Endometrial microvascular endothelial cells (primary cell): ENCODE results near the gene RUFY1. TPM values are rescaled to one million over a fixed set of nuclear protein-coding genes. Genes with fewer than 3 reads are reported as not detected.
"Not testable (repeated sequence)": the region's sequence is repeated elsewhere in the genome, so short reads cannot be mapped to it uniquely, and the experiment has no call there.

Experiments
- in situ Hi-C: cut with HindIII; loops from 2 replicates; pipeline ENCODE4 v1.10.0; 2017; ENCODE audit warnings: low sequenced_read_pairs, low pct_unique_long_range_greater_than_20kb; ENCODE audit errors: inconsistent ontology term
- total RNA-seq: library from RNA; depleted of rRNA; stranded (reverse); fragments of >200 nt; gene quantifications from one replicate; pipeline ENCODE4 v1.2.3, GENCODE V29; 2015; ENCODE audit errors: inconsistent ontology term

Gene RUFY1
- total RNA-seq, 1 donor from 2014 or later, result 23.7 TPM

DNA sequence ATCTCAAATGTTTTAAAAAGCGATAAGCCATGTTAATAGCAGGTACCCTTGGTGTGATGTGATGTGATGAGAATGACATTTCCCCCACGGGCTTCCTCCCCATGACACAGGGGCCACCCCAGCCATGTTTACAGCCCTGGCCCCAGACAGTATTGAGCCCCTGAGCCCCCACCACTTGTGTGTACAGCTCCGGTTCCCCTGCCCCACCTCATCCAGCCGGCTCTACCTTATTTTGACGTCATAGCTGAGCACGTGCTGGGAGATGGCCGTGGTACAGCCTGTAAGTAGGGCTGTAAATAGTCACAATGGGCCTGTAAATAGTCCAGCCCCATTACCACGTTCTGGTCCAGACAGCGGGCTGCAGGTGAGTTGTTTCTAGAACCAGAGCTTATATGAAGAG lies 98.1 kb downstream of the RUFY1 start:
- in situ Hi-C loops, result no loop called here

DNA sequence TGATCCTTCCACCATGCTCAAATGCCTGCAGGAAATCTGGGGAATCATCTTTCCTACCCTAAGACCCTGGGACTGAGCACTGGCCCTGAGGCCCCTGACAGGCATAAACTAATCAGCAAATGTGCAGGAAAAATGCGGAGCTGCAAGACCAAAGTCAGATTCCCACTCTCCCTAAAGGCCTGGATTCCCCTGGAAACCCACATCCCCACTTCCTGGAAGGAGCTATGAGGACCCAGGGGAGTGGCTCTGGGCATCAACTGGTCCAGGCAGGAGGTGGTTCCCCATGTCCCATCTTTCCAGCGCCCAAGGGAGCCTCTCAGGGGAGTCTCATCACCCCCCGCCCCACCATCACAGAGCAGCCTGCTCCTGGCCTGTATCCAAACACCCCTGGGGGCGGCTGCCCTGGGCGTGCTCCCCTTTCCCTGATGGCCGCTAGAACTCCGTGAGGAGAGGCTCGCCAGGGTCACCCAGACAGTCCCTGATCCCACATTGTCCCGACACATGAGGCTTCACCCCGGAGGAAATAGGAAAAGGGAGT lies 98.9 kb downstream of the RUFY1 start:
- in situ Hi-C loops, result not testable (repeated sequence)

DNA sequence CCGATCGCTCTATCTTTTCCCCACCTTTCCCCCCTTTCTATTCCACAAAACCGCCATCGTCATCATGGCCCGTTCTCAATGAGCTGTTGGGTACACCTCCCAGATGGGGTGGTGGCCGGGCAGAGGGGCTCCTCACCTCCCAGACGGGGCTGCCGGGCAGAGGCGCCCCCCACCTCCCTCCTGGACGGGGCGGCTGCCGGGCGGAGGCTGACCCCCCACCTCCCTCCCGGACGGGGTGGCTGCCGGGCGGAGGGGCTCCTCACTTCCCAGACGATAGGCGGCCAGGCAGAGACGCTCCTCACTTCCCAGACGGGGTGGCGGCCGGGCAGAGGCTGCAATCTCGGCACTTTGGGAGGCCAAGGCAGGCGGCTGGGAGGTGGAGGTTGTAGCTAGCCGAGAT lies 99.9 kb downstream of the RUFY1 start:
- in situ Hi-C loops, result not testable (repeated sequence)

DNA sequence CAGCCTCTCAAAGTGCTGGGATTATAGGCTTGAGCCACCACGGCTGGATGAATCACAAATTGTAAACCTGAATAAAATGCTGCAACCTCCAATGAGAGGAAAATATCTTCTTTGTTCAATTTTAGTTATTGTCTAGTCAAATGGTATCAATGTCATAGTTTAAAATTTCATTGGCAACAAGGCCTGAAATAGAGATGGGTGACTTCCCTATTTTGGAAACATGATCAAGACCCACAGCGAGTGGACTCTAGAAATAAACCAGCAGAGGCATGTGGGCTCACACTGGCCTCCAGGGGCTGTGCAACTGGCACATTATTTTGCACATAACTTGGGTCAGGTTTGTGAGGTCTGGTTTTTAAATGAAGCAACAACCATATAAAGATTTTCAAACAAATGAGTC lies 102.8 kb downstream of the RUFY1 start:
- in situ Hi-C loops, result not testable (repeated sequence)

DNA sequence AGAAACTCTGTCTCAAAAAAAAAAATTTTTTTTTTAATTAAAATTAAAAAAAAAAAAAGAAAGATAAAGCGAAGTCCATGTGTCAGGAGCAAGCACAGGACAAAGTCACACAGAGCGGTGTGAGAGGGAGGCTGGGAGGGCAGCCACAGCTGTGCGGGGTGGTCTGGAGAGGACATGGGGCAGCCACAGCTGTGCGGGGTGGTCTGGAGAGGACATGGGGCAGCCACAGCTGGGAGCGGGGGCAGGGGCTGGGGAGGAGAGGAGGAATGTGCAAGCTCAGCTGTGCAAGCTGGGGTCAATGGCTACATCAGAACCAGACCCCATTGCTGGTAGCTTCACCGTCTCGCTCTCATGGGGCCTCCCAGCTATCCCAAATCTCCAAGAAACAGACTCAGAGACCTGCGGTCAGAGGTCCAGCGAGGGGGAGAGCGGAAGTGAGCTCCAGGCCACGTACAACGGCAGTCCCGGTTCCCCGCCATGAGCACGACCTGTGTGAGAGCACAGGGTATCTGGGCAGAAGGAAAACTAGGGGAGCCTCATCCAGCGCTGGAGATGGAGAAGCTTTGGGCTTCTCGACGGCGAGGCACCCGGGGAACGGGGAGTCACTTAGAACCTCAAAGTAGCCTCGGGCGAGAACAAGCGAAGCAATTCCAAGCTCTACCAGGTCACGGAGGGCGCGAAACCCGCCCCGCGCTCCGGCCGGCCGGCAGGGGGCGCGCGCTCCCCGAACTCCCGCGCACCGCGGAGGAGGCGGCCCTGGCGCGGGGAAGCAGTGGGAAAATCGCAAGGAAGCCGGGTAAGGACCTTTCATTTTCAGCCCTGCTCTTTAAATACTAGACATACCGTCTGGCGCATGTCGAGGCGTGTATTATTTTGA lies 107.2 kb downstream of the RUFY1 start:
- in situ Hi-C loops, result not testable (repeated sequence)

DNA sequence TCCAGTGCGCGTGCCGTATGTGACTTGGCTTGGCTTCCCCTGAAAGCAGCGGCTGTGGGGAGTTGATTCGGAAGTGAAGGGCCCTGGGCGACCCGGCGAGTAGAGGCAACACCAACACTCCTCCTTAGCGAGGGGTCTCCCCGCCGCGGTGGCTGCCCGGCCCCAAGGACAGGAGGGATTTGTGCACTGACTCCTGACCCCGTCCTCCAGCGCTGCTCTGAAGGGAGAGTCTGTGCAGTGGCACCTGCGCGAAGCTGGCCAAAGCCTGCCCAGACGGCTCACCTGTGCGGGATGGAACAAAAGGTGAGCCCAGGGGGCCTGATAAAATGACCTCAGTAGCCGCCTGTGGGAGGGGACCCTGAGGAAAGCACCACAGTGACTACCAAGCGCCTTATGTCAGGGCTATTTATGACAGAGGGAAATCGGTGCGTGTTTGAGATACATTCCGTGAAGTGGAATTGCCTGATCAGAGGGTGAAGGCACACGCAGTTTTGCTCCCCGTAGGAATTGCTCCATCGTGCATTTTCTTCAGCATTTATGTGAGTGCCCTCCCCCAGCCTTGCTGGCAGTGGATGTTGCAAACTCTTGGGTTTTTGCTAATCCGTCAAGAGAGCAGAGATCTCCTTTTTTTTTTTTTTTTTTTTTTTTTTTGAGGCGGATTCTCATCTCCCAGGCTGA lies 108.0 kb downstream of the RUFY1 start:
- in situ Hi-C loops, result not testable (repeated sequence)

Other genes starting within 250 kb of the RUFY1 start
- 2.0 TPM for gene ADAMTS2, start 205.1 kb upstream of the RUFY1 start, total RNA-seq
- gene HNRNPH1, start 73.1 kb downstream of the RUFY1 start, total RNA-seq, result 445 TPM
- not detected for gene CBY3, start 130.5 kb downstream of the RUFY1 start, total RNA-seq
- 504 TPM for gene CANX, start 148.4 kb downstream of the RUFY1 start, total RNA-seq
- 13.6 TPM for gene MAML1, start 182.3 kb downstream of the RUFY1 start, total RNA-seq
- gene LTC4S, start 243.4 kb downstream of the RUFY1 start, total RNA-seq, result not detected